Activated CD4-positive, alpha-beta T cell treated with anti-CD3 and anti-CD28 coated beads for 24 hours (primary cell): ENCODE measurements around the gene CIT.

Source experiments
- DNase-seq, 2 donors: peaks; one replicate each; pipeline ENCODE4 v3.0.0-alpha.2; 2020; ENCODE audit warnings: low read depth in 2 of 2

CIT gene

DNA sequence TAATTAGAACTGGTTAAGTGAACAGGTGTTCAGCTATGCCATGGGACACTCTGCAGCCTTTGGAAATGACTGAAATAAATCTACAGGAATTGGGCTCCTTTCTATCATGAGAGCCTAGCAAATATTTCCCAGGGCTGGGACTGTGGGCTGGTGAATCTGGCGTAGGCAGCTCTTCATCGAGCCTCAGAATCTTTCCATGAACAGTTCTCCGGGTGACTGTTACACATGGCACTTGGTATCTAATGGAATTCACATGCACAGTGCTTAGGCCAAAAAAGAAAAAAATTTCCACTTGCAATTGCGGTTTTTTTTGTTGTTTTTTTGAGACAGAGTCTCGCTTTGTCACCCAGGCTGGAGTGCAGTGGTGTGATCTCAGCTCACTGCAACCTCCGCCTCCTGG lies 177.0 kb downstream of the CIT start:
- no peak for DNase-seq

DNA sequence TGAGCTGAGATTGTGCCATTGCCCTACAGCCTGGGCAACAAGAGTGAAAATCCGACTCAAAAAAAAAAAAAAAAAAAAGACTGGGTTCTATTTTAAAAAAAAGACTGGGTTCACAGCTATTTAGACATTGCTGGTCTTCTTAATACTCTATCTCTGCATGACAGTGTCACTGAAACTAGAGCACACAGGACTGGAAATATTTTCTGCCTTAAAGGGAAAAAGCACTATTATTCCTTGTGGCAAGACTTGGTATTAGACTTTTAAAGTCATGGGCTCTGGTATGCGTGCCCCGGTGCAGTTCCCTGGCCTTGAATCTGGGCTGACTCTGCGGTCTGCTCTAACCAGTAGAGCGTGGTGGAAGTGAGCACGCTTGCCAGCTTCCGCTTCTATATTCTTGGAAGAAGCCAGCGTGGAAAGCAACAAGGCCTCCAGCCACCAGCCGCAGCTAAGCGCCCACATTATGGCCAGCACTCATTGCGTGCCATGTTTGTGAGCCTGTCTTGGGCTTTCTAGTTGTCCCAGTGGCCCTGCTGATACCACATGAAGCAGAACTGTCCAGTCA lies 177.8 kb downstream of the CIT start:
- no peak for DNase-seq

DNA sequence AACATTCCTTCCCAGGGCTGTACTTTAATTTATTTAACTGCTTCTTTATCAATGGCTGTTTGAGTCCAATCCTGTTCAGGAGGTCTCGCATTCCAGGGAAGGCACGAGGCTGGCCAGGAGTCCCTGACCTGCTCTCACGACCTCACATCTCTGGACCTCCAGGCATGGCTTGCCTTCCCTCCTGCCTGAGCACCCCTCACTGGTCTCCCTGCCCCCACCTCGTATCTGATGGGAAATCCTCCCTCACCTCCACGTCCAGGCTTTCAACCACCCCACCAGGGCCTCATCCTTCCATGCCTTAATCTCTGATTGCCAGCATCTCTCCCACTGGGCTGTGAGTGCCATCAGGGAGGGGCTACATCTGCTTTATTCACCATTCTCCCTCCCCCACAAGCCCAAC lies 180.2 kb downstream of the CIT start:
- DNase-seq: no peak

DNA sequence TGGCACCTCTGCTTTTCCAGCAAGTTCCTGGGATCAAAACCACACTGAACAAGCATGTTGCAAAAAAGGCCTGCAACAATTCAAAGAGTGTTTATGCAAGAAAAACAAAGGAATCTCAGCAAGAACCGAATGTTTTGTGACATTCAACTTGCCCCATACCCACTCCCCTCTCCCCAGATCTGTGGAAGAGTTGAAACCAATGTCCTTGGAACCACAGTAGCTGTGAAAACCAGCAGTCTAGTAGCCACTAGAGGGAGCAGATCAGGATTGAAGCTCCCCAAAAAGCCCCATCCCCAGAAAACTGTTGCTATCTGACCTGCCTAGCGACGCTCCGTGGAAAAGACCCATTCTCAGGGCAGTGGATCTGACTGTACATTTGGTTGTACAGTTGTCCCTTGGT lies 182.1 kb downstream of the CIT start:
- no peak for DNase-seq

DNA sequence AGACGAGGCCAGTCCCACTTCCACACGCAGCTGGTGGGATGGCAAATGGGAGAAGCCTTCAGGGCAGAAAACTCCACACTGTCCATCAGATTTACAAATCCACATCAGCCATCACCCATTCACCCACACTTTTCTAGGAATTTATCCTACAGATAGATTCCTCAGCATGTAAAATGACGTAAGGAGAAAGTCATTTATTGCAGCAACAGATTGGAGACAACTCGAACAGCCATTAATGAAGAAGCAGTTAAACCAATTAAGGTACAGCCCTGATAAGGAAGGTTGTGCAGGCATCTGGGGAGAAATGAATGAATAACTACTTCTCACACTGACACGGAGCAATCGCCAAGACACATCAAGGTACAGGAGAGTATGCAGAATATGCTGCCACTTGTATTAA lies 183.0 kb downstream of the CIT start:
- DNase-seq: no peak

DNA sequence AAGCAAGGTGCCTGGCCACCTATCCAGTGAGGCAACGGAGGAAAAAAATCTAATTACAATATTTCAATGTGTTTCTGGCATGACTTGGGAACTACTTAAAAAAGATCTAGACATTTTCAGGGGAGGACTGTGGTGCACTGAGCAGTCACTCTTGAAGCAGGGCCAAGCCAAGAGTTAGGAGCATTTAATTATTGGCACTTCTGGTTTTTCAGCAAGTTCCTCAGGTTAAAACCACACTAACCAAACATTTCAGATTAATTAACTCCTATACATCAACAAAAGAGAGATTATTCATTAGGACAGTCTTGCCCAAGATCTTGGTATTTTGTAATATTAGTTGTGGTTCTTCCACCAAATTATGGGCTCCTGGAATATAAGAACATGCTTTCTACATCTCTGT lies 183.6 kb downstream of the CIT start:
- no peak for DNase-seq

DNA sequence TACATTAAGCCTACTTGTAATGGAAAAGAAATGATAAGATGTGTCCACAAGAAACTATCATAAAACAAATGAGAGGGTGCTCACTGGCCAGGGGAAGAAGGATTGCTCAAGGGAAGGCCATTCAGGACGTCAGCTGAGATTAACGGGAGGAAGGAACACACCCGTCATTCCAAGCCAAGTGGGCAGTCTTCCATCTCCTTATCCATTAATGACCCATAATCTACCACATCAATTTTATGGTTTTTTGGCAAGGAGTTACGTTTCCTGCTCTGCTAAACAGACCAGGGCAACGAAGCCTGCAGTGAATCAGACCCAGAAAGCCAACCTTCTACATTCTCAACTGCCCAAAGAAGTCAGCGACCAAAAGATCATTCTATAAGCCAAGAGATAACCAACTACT lies 184.1 kb downstream of the CIT start:
- DNase-seq: no peak

DNA sequence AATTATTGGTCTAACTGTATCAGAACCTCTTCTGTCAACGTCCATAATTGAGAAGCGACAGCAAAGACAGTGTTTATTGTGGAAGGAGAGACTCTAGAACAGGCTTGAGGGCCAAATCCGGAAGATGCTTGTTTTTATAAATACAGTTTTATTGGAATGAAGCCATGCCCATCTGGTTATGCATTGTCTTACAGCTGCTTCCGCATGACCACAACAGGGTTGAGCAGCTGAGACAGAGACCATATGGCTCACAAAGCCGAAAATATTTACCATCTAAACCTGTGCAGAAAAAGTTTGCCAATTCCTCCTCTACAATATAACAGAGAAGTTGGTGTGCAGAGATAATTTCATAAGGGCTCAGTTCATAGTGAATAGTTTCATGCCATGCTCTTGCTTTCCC lies 184.7 kb downstream of the CIT start:
- no peak for DNase-seq

DNA sequence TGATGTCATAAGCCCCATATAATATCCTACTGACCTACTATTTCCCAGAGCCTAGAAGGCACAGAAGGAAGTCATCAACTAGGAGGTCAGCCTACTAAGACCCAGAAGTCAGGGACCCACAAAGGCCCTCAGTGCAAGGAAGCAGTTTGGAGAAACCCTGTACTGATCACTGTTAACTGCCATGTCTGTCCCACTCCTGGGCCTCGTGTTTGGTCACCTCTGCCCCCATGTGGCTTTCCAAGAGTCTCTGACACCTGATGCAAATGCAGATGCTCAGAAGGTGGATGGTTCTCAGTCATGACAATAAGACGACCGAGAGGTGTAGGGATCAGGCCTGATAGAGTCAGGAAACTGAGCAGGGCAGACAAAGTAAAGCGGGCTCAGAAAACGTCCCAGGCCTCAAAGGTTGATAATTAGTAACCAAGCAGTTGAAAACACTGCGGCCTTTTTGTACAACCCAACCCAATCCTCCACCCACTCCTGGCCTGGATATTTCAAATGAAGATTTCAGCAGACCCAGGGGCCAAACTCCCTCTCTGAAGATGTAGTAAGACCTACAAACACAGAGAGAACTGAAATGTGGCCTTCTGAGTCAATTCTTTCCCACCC lies 185.8 kb downstream of the CIT start:
- DNase-seq: no peak

DNA sequence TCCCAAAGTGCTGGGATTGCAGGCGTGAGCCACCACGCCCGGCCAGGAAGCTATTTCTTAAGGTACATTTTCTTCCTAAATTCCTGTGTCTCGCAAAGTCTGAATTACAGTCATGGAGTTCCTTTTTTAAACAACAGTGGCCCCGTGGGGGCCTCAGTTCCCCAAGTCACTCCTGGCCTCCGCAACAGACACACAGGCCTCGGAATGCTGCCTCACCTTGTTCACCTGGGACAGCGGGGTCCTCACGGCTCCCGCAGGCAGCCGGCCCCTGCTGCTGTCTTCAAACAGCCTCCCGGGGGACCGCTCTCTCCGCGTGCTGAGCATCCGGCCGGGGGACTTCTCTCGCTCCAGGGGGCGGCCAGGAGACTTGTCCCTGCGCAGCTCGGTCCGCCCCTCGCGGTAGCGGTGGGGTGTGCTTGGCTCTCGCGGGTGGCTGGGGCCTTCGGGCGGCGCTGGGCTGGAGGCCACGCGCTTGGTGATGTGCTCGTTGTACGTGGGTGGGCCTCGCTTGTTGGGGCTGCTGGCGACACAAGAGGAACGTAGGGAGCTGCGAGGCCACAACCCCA lies 187.1 kb downstream of the CIT start:
- DNase-seq: no peak

DNA sequence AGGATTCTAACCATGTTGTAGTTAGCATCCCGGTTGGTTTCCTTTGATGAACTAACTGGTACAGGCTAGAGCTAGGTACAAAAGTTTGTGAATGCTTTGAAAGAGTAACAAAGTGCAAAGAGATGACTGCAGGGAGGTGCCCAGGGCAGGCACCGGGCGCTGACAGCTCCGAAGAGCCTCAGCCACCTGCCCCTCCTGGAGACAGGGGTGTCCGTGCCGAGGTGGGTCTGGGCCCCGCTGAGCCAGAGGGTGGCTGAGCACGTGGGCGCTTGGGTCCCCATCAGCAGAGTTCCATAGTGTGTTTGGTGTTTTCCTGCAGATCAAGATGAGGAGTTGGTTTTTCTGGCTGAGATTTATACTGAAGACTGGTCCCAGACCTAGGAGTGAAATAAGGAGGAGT lies 189.2 kb downstream of the CIT start:
- DNase-seq: no peak

DNA sequence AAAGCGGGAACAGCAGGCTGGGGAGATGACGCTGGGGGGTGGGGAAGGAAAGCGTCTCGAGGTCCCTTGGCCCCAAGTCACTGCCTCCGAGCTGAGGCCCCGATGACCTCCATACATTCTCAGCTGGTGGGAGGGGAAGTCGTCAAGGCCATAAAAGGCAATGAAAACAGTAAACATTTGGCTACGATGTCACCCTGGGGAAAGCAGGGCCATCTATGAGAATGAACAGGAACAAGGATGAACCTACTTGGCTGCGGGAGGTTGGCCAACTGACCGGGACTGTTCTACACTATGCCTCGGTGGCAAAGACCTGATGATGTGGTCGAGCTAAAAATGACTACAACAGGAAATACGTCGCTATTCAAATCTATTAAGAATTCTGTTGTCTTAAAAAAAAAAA lies 189.7 kb downstream of the CIT start:
- DNase-seq: no peak

DNA sequence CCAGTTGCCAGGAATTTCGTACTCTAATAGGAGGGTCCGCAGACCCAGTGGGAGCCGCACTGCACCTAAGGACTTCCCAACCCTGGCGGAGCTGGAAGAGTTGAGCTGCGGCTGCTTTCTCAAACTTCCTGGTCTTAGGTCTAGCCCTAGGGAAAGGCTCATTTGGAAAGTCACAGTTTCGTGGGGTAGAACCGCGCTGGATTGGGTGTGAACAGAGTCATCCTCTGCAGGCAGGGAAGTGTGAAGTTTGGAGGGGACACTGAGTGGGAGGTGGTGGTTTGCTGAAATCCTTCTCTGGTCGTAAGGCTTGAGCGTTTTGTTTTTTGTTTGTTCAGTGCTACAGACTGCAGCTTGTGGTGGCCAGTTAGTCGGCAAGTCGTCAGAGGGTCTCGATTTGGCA lies 190.3 kb downstream of the CIT start:
- no peak for DNase-seq

DNA sequence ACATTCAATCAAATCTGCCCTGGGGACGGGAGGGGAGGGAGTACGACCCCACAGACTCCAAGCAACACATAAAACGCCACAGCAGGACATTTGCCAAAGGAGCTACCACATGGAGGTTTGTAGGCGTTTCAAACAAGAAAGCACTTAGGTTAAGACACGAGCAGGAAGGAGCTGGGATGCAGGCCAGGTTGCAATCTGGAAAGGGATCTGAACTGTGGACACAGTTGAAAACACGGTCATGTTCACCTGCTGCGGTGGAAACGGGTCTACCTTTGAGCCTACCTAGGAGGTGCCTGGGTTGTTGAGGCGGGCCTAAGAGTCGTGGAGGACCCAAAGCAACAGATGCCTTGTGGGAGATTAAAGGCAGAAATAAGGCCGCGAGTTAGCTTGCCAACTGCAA lies 190.8 kb downstream of the CIT start:
- no peak for DNase-seq

DNA sequence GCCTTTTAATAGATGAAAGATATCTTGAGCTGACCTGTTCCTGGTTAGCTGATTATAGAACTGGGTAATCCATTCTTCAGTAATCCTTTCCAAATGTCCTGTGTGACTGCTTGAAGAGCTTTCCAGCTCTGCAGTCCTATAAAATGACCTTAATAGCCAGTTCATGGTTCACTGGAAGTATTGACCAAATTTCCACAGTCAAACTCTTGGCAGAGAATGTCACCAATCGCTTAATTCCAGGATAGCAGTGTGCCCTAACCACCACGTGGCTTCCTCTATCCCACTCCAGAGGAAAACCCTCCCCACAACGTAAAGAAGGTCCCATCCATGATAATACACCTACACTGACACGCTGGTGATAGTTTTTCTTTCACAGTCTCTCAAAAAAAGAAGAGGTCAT lies 191.7 kb downstream of the CIT start:
- DNase-seq: no peak

DNA sequence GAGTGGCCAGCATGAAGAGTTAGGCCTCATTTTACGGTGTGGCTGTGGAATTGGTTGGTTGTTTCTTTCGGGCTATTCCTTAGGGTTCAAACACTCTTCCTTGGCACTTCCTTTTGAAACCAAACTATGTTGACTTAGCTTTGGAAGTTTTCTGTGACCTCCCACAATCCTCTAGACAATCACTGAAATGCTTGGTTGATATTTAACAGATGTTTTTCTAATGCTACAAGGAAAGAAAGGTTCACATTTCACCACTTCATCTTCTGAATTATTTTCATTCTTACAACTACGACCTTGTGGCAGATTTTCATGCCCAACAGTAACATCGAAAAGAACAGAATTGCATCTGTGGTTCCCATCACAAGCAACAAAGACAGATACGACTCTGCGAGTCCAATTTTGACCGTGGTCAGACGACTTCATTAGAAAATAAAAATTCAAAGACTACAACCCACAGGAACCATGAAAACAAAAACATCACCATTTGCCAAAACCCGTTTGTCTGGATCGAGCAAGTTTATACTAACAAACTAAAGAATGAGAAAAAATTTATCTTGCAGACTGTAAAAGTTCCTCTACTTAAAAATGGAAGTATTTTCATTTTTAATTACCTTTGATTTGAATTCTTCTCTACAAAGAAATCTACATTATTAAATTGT lies 192.3 kb downstream of the CIT start:
- DNase-seq: no peak

DNA sequence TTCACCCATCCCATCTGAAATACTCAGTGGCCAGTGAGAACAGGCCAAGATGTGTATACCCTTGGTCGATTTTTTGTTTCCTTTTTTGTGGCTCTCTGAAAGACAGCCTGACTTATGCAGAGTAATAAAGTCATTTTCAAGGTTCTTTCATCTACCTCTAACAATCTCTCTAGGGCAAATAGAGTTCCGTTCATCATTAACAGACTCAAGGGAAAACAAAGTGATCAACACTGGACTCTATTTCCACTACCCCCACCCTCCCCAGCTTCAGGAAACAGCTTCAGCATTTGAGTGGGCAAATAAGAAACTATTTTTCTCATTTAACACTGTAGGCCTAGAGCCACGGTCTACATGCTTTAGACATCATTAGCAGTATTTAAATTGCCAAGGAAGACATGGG lies 193.3 kb downstream of the CIT start:
- no peak for DNase-seq

DNA sequence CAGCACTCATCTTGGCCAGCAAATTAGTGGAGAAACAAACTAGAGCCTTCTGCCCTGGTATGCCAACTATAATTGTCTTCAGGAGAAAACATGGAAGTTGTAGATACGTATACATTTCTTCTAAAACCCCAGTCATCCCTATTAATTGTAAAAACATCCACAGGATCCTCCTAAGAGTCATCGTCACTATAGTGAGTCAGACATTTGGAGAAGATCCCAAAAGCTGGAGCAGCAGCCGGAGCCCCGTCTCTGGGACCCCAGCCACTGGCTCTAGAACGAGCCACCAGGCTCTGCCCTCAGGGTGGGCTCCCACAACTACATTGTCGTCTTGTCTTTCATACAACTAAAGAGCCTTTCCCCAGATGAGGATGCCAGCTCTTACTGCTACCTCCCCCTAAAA lies 193.7 kb downstream of the CIT start:
- no peak for DNase-seq

DNA sequence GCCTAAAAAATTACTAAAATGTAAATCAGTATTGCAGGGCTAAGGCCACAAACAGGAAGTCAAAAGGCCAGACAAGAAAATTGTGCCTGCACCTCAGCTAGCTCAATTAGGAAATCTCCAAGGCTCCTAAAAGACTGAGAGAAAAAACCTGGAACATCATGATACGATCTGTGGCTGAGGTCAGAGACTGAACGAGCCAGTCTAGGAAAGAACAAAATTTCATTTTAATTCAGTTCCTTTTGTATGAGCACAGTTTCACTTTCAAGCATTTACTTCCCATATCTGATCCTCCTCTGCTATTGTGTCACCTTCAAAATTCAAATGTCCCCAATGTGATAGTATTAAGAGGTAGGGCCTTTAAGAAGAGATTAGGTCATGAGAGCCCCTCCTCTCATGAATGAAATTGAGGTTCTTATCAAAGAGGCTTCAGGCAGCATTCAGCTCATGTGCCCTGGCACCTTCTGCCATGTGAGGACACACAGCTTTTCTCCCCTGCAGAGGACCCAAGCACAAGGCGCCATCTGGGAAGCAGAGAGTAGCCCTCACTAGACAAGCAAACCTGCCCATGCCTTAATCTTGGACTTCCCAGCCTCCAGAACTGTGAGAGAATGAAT lies 194.4 kb downstream of the CIT start:
- DNase-seq: no peak

DNA sequence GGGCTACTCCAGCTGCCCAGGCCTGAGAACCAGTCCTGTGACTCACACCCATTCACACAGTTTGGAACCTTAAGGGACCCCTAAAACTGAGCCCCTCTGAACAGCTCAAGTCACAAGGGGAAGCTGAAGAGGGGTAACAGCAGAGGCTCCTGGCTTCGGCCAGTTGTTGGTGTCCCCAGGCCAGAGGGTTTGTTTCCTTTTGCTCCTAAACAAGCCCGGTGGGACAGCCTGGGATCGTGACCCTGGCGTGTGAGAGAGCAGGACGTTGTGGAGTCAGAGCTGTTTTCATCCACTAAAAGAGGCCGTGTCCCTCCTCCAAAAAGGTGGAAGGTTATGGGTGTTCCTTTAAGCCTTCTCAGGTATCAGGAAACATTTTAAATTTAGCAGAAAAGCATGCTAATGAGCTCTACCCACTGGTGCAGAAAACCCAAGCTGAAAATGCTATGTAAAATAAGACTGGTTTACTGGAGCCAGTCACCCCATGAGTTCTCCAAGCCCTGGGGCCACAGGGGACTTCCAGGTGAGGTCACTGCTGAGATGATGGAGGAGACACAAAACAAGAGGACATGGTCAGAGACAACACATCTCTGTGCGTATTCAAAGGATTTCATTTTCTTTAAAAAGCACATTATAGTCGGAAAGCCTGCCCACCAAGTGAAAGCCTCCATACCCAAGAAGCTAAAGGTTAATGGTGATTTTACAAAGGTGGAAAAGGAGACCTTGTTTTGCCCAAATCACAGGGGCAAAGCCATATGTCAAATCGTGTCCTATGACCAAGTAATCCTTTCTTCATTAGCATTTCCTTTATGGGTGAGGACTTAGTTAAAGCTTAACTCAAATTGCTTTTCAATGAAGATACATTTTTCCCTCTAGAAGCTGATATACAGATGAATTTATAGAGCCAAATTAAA lies 195.1 kb downstream of the CIT start:
- no peak for DNase-seq

DNA sequence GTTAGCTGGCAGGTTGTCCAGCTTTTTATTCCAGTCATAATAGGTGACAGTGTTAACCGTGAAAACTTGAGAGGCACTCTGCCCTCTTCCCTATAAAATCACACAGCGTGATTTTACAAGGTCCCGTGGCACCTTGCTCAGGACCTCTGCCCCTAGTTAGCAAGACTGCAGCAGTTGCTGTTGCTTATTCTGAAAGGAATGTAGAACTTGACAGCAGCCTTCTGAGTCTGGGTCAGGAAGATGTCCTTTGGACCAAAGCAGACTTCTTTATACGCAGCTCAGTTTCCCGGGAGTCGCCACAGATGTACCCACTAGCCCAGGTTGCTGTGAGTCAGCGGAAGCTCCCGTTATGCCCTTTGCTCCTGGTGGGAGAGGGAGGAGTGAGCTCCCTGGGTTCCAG lies 196.0 kb downstream of the CIT start:
- no peak for DNase-seq

DNA sequence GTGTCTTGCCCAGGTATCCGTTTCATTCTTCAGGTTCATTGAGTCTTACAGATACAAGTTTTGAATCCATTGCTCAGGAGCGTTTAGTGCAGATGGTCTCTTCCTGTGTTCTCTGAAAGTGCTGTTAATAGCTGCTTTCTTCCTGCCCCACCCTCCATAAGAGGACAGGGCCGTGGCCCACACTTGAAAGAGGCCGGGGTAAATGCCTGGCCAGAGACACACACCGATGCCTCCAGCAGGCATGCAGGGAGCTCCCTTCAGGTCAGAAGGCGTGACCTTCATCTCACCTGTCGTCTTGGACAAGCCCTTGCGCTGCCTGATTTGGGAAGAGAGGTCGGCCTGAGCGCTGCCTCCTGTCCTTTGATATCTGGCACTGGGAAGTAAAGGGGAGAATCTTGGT lies 197.6 kb downstream of the CIT start:
- no peak for DNase-seq
